ENCODE results near the gene SPR.

Gene SPR

DNA sequence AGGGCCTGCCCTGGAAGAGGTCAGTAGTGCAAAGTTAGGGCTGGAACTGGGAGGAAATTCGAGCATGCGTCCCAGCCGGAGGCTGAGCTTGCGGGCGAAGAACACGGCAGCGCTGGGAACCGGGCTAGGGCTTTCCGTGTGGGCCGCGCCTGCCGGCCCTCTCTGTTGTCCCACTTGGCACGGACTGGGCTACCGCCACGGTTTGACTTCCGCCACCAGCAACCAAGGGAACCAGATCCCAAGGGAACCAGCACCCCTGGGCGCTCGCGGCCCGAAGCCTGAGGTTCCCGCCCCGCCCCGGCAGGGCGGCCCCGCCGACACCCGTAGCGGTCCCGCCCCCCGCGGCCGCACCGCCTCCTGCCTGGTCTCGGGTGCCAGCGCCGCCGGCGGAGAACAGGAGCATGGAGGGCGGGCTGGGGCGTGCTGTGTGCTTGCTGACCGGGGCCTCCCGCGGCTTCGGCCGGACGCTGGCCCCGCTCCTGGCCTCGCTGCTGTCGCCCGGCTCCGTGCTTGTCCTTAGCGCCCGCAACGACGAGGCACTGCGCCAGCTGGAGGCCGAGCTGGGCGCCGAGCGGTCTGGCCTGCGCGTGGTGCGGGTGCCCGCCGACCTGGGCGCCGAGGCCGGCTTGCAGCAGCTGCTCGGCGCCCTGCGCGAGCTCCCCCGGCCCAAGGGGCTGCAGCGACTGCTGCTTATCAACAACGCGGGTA is at the start of gene SPR:
Gene SPR (plus strand): TSS at position 377 of the 708 bp plus-strand sequence. CDS start 25 bp downstream, at position 402.
- peak in 1 of 2 donors; percentile 10 for DNase-seq (ENCODE audit: low read depth in 2 of 2, low spot score in 1 of 2)

- DNase-seq (ENCODE audit: low read depth in 2 of 2, low spot score in 1 of 2) = no peak
Measured at GRCh38 chr2:72840066-72840465, 47.1 kb upstream of the SPR start.

- no peak for DNase-seq (ENCODE audit: low read depth in 2 of 2, low spot score in 1 of 2)
Measured at GRCh38 chr2:72841462-72842125, 45.6 kb upstream of the SPR start.

DNA sequence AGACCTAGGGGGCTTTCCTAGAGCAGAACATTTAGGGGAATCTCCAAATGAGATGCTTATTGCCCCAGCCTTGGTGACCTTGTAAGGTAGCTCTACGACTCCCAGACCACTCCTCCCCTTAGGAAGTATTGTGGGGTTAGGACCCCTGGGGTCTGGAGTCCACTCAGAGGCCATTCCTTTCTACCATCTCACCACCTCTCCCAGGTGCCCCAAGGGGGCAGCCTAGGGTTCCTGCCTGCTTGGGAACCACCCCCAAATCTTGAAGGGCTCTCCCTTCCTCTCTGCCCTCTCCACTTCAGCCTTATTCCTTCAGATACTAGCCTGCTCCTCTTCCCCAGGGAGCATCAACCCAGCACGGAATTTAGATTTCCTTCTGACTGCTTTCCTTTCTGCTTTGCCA is 43.9 kb upstream of the SPR start:
- no peak for DNase-seq (ENCODE audit: low read depth in 2 of 2, low spot score in 1 of 2)

- DNase-seq (ENCODE audit: low read depth in 2 of 2, low spot score in 1 of 2) = no peak
Measured at GRCh38 chr2:72846171-72847095, 40.8 kb upstream of the SPR start.

- no peak for DNase-seq (ENCODE audit: low read depth in 2 of 2, low spot score in 1 of 2)
Measured at GRCh38 chr2:72847534-72848315, 39.5 kb upstream of the SPR start.

GRCh38 chr2:72848436-72849137 is 38.6 kb upstream of the SPR start:
- no peak for DNase-seq (ENCODE audit: low read depth in 2 of 2, low spot score in 1 of 2)

- no peak for DNase-seq (ENCODE audit: low read depth in 2 of 2, low spot score in 1 of 2)
Measured at GRCh38 chr2:72849138-72849462, 38.1 kb upstream of the SPR start.

- no peak for DNase-seq (ENCODE audit: low read depth in 2 of 2, low spot score in 1 of 2)
Measured at GRCh38 chr2:72851333-72851732, 35.9 kb upstream of the SPR start.

- DNase-seq (ENCODE audit: low read depth in 2 of 2, low spot score in 1 of 2) = peak in 1 of 2 donors; percentile 28
Measured at GRCh38 chr2:72859831-72860262, 27.4 kb upstream of the SPR start.

DNA sequence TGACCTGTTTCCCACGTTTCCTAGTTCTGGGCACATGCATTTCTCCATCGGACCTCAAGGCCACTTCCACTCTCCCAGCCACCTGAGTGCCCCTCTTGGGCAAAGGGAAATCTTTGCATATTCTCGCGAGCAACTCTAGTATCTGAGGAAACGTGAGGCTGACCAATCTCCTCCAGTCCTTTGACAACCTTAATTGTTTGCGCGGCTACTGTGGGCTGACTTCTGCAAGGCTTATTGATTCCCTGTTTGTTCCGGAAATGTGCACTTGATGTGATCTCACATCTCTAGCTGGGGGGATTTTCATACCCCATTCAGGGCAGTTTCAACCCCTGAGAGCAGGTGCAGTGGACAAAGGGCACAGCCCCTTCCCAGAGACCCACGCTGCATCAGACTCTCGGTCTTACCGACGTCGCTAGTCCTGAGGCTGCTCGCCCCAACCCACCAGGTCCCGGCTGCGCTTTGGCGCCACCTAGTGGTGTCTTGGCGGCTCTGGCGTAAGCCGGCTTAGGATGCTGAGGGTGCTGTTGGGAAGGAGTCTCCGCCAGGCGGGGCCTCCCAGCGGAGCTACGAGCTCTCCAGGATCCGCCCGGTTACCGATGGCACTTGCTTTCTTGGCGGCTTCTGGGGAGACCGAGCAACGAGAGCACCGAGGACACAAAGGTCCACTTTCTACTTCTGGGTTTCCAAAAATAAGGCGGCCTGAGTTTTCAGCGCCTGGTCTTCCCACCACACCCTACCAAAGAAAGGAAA is 24.8 kb upstream of the SPR start:
- peak; percentile 62 to 79 for DNase-seq (ENCODE audit: low read depth in 2 of 2, low spot score in 1 of 2)

DNA sequence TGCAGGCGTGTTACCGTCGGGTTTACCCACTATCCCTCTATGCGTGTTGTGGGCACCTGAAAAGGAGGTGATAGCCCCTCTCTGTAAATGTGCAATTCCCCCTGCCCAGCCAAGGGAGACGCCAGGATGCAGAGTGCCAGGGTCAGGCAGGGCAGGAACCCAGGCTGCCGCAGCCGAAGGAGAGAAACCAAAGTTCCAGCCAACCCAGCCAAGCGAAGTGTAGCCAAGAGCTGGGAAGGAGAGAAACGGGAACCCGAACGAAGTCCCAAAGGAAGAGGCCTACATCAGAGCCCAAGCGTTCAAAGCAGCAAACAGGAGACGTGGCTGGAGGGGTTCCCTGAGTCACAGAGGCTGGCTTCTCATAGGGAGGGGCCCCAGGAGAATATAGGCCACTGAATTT is 24.2 kb upstream of the SPR start:
- DNase-seq (ENCODE audit: low read depth in 2 of 2, low spot score in 1 of 2) = no peak

GRCh38 chr2:72864500-72864899 is 22.7 kb upstream of the SPR start:
- no peak for DNase-seq (ENCODE audit: low read depth in 2 of 2, low spot score in 1 of 2)

DNA sequence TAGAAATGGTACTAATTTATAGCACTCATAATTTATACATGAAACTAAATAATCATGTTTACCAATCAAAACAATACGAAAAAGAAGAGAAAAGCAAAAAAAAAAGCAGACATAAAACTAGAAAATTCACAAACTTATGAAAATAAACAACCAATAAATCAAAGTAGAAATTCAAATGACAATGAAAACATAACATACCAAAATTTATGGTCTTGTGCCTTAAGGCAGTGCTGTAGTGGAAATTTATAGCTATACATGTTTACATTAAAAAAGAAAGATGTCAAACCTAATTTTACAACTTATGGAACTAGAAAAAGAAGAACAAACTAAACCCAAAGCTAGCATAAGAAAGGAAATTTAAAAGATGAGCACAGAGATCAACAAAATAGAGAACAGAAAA is 16.1 kb upstream of the SPR start:
- DNase-seq (ENCODE audit: low read depth in 2 of 2, low spot score in 1 of 2) = no peak

- no peak for DNase-seq (ENCODE audit: low read depth in 2 of 2, low spot score in 1 of 2)
Measured at GRCh38 chr2:72871880-72872279, 15.3 kb upstream of the SPR start.

GRCh38 chr2:72883356-72883962 is 3.7 kb upstream of the SPR start:
- no peak for DNase-seq (ENCODE audit: low read depth in 2 of 2, low spot score in 1 of 2)

- no peak for DNase-seq (ENCODE audit: low read depth in 2 of 2, low spot score in 1 of 2)
Measured at GRCh38 chr2:72886505-72887031, 640 bp upstream of the SPR start.

DNA sequence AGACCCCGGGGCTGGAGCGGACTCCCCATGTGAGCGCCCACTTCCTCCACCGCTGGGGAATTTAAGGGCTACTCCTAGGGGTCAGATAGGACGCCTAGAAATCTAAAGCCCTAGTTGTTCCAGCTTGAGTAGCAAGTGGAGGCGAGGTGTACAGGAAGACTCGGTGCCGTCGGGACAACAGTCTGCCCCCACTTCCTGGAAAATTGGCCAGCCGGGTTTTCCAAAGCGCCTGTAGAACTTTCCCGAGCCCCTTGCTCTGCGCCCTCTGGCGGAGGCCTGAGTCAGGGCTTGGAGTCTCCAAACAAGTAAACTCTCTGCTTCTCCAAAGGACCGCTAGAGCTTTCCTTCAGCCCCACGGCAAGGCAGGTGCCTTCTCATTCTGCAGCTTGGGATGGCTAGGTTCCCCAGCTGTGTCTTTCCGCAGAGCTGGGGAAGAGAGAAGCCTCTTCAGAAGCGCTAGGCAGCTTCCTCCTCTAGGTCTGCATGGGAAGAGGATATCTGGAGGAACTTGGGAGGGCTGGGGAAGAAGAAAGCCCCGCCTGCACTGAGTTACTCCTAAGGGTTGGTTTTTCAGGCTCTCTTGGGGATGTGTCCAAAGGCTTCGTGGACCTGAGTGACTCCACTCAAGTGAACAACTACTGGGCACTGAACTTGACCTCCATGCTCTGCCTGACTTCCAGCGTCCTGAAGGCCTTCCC is 681 bp downstream of the SPR start:
- DNase-seq (ENCODE audit: low read depth in 2 of 2, low spot score in 1 of 2) = peak in 1 of 2 donors; percentile 12

All from stimulated activated CD8-positive, alpha-beta memory T cell treated with anti-CD3 and anti-CD28 coated beads, Interleukin-4, amount 100 ng/mL, for 4 hours (primary cell).